Liver (tissue), 9 donors: Measurements from ENCODE around the gene CBFA2T3. TPM values are rescaled to one million over a fixed set of nuclear protein-coding genes. Genes with fewer than 3 reads are reported as not detected.

Source experiments
- DNase-seq: peaks from one replicate; pipeline ENCODE4 v3.0.0-alpha.2; 2017; ENCODE audit warnings: low spot score
- H3K27ac ChIP-seq, 2 donors: one replicate each; pipeline ENCODE4 v1.7.0; 2013; ENCODE audit warnings: inconsistent platforms in 2 of 2, low read length in 2 of 2, control low read depth in 1 of 2, low read depth in 1 of 2, mild to moderate bottlenecking in 1 of 2
- H3K27me3 ChIP-seq, 4 donors: one replicate each; pipeline versions ENCODE4 v1.6.1 to v1.7.0; 2013; ENCODE audit warnings: low read length in 3 of 4, inconsistent platforms in 1 of 4, mild to moderate bottlenecking in 1 of 4, moderate library complexity in 1 of 4; ENCODE audit not compliant: control insufficient read depth in 4 of 4, insufficient read depth in 4 of 4
- H3K36me3 ChIP-seq, 4 donors: one replicate each; pipeline versions ENCODE4 v1.6.1 to v1.7.0; 2013; ENCODE audit warnings: low read length in 3 of 4, mild to moderate bottlenecking in 3 of 4, low read depth in 1 of 4, moderate library complexity in 1 of 4; ENCODE audit not compliant: control insufficient read depth in 4 of 4, insufficient read depth in 3 of 4
- H3K4me1 ChIP-seq, 4 donors: one replicate each; pipeline versions ENCODE4 v1.6.1 to v1.7.0; 2013; ENCODE audit warnings: low read length in 3 of 4, mild to moderate bottlenecking in 3 of 4, moderate library complexity in 1 of 4; ENCODE audit not compliant: control insufficient read depth in 4 of 4, insufficient read depth in 4 of 4
- H3K4me3 ChIP-seq, 3 donors: one replicate each; pipeline versions ENCODE4 v1.6.1 to v1.7.0; 2013; ENCODE audit warnings: low read length in 3 of 3, control low read depth in 1 of 3, low read depth in 1 of 3, mild to moderate bottlenecking in 1 of 3
- H3K9ac ChIP-seq, 2 donors: one replicate each; pipeline ENCODE4 v1.7.0; 2013; ENCODE audit warnings: low read length in 2 of 2, mild to moderate bottlenecking in 2 of 2, moderate library complexity in 2 of 2, control low read depth in 1 of 2, low read depth in 1 of 2
- H3K9me3 ChIP-seq, 4 donors: one replicate each; pipeline versions ENCODE4 v1.6.1 to v1.7.0; 2013; ENCODE audit warnings: low read length in 3 of 4; ENCODE audit not compliant: control insufficient read depth in 4 of 4
- CTCF ChIP-seq: fragments of 150-350 bp; IDR thresholded peaks from 2 replicates; pipeline ENCODE4 v1.5.1; 2017; ENCODE audit warnings: improper control_type of control experiment, low read depth, low read length; ENCODE audit not compliant: missing input control
- EGR1 ChIP-seq, 2 donors: IDR thresholded peaks; 2 replicates each; pipeline ENCODE4 v1.6.1; 2016 to 2018; ENCODE audit warnings: antibody characterized with exemption in 2 of 2, low read depth in 2 of 2
- FOXA1 ChIP-seq: IDR thresholded peaks from 2 replicates; pipeline ENCODE4 v1.6.1; 2016; ENCODE audit warnings: antibody characterized with exemption
- FOXA2 ChIP-seq: IDR thresholded peaks from 2 replicates; pipeline ENCODE4 v1.6.1; 2016; ENCODE audit warnings: antibody characterized with exemption
- GABPA ChIP-seq, 2 donors: IDR thresholded peaks in 1 of 2; conservative IDR thresholded peaks in 1 of 2; 2 replicates each; pipeline ENCODE4 v1.6.1; 2016; ENCODE audit warnings: antibody characterized with exemption in 2 of 2, mild to moderate bottlenecking in 1 of 2, moderate library complexity in 1 of 2
- HNF4A ChIP-seq, 2 donors: conservative IDR thresholded peaks; 2 replicates each; pipeline ENCODE4 v1.6.1; 2016; ENCODE audit warnings: antibody characterized with exemption in 2 of 2, mild to moderate bottlenecking in 2 of 2
- HNF4G ChIP-seq: IDR thresholded peaks from 2 replicates; pipeline ENCODE4 v1.6.1; 2016; ENCODE audit warnings: antibody characterized with exemption
- JUND ChIP-seq, 2 donors: IDR thresholded peaks; 2 replicates each; pipeline ENCODE4 v1.6.1; 2016; ENCODE audit warnings: antibody characterized with exemption in 2 of 2
- NR2F2 ChIP-seq: IDR thresholded peaks from 2 replicates; pipeline ENCODE4 v1.6.1; 2016; ENCODE audit warnings: antibody characterized with exemption
- RAD21 ChIP-seq, 2 donors: IDR thresholded peaks; 2 replicates each; pipeline ENCODE4 v1.6.1; 2016; ENCODE audit warnings: antibody characterized with exemption in 2 of 2, mild to moderate bottlenecking in 2 of 2
- REST ChIP-seq: IDR thresholded peaks from 2 replicates; pipeline ENCODE4 v1.6.1; 2016; ENCODE audit warnings: antibody characterized with exemption, mild to moderate bottlenecking
- RXRA ChIP-seq, 2 donors: IDR thresholded peaks; 2 replicates each; pipeline ENCODE4 v1.6.1; 2017 to 2018; ENCODE audit warnings: antibody characterized with exemption in 2 of 2, mild to moderate bottlenecking in 1 of 2
- SP1 ChIP-seq: IDR thresholded peaks from 2 replicates; pipeline ENCODE4 v1.6.1; 2018; ENCODE audit warnings: antibody characterized with exemption, mild to moderate bottlenecking
- TAF1 ChIP-seq: conservative IDR thresholded peaks from 2 replicates; pipeline ENCODE4 v1.6.1; 2016; ENCODE audit warnings: antibody characterized with exemption, mild to moderate bottlenecking
- YY1 ChIP-seq: IDR thresholded peaks from 2 replicates; pipeline ENCODE4 v1.6.1; 2016; ENCODE audit warnings: antibody characterized with exemption, mild to moderate bottlenecking
- ZBTB33 ChIP-seq: IDR thresholded peaks from 2 replicates; pipeline ENCODE4 v1.6.1; 2016; ENCODE audit warnings: antibody characterized with exemption
- WGBS: extraction: QIAGEN DNeasy Blood & Tissue Kit; methylation state at CpG from one replicate; pipeline ENCODE4 v1.1.7; 2013; 5-methylcytosine and 5-hydroxymethylcytosine counted together
- polyA plus RNA-seq, 2 donors: library from polyadenylated mRNA; stranded (reverse) in 1 of 2; unstranded in 1 of 2; fragments of 200-250 nt in 1 of 2; fragments of >200 nt in 1 of 2; fragmentation: Nextera tagmentation in 1 of 2; extraction: Ambion mirVana in 1 of 2; gene quantifications; one replicate each; pipeline versions ENCODE4 v1.2.1 to v1.2.3, GENCODE V29; 2013 to 2015
- total RNA-seq, 2 donors: library from RNA; depleted of rRNA; stranded (reverse); fragments of >200 nt; gene quantifications; one replicate each; pipeline ENCODE4 v1.2.3, GENCODE V29; 2014
- TF ChIP-seq, protein P1 (sequence below): IDR thresholded peaks from 2 replicates; pipeline ENCODE4 v1.6.1; 2016; ENCODE audit warnings: antibody characterized with exemption
- TF ChIP-seq, protein P2 (sequence below): IDR thresholded peaks from 2 replicates; pipeline ENCODE4 v1.6.1; 2016; ENCODE audit warnings: antibody characterized with exemption
- donor health status: healthy.
- donor health status: healthy.
- donor health status: healthy.
- donor health status: healthy.
- donor health status: healthy.

Gene CBFA2T3
- total and polyA plus RNA-seq, 4 donors: 1.4 to 4.5 (median 3.1) TPM

- H3K27ac ChIP-seq: no peak overlapping the region
- peaks cover 3 to 15% (median 11%) of the 10 kb centered on the region in 4 donors for H3K4me1 ChIP-seq
Observed at GRCh38 chr16:88888461-88889387, 88.3 kb downstream of the CBFA2T3 start.

More at GRCh38 chr16:88888461-88889387, 88.3 kb downstream of the CBFA2T3 start:
- H3K36me3 ChIP-seq: no peaks in the 10 kb centered on the region
- DNase-seq: no peak
- H3K9me3 ChIP-seq: no peaks in the 10 kb centered on the region
- no peak overlapping the region for H3K4me3 ChIP-seq
- WGBS: 86% methylated on average over 30 of the region's 30 CpGs
- no peaks in the 10 kb centered on the region for H3K27me3 ChIP-seq
- TF ChIP-seq HNF4G: no peak
- no peak for TF ChIP-seq ZBTB33
- TF ChIP-seq RAD21 (IDR thresholded peaks at IDR 0.05): no peak
- TF ChIP-seq YY1: no peak
- TF ChIP-seq FOXA2: no peak
- no peak for TF ChIP-seq FOXA1
- TF ChIP-seq REST: no peak
- TF ChIP-seq, protein P1, sequence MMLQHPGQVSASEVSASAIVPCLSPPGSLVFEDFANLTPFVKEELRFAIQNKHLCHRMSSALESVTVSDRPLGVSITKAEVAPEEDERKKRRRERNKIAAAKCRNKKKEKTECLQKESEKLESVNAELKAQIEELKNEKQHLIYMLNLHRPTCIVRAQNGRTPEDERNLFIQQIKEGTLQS: no peak
- TF ChIP-seq HNF4A (conservative IDR thresholded peaks at IDR 0.05): no peak
- no peak for TF ChIP-seq GABPA (IDR thresholded peaks at IDR 0.05 in 1 of 2, conservative IDR thresholded peaks at IDR 0.05 in 1 of 2)
- TF ChIP-seq, protein P2, sequence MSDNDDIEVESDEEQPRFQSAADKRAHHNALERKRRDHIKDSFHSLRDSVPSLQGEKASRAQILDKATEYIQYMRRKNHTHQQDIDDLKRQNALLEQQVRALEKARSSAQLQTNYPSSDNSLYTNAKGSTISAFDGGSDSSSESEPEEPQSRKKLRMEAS: no peak
- no peak for TF ChIP-seq CTCF
- no peak for TF ChIP-seq EGR1 (IDR thresholded peaks at IDR 0.05; ENCODE audit: low read depth in 2 of 2)
- no peak for TF ChIP-seq TAF1
- no peak for TF ChIP-seq SP1
- TF ChIP-seq NR2F2: no peak
- TF ChIP-seq JUND (IDR thresholded peaks at IDR 0.05): no peak
- TF ChIP-seq RXRA (IDR thresholded peaks at IDR 0.05): no peak
- no peak overlapping the region for H3K9ac ChIP-seq
